Caco-2 (cell line): ENCODE data around the gene ADGRV1. TPM values are rescaled to one million over a fixed set of nuclear protein-coding genes. Genes with fewer than 3 reads are reported as not detected.

Experiments
- BruUV-seq: library from RNA; stranded (reverse); fragments of 400-500 nt; replicated peaks from 2 replicates; lab custom pipeline; 2021; lab: Mats Ljungman, UMichigan
- CTCF ChIA-PET: fragments of 300-600 bp; sonication (Branson Sonifier 250); formaldehyde crosslinking; loops from one replicate; lab custom pipeline; 2022; ENCODE audit warnings: antibody characterized with exemption; lab: Charles Lee
- POLR2A ChIA-PET: fragments of 300-600 bp; sonication (Branson Sonifier 250); formaldehyde crosslinking; loops from one replicate; lab custom pipeline; 2022; ENCODE audit warnings: antibody characterized with exemption; lab: Charles Lee
- DNase-seq, 2 experiments: peaks; one replicate each; pipeline versions ENCODE4 v3.0.0 to v3.0.0-alpha.2; 2020 to 2022
- H3K27me3 ChIP-seq: replicated peaks from 2 replicates; pipeline ENCODE4 v1.6.0; 2011; ENCODE audit warnings: low read length; ENCODE audit not compliant: control insufficient read depth, insufficient read depth
- H3K36me3 ChIP-seq: 2 replicates; pipeline ENCODE4 v1.5.1; 2011; ENCODE audit warnings: low read length; ENCODE audit not compliant: control insufficient read depth, insufficient read depth
- H3K4me1 ChIP-seq: fragments of 250-450 bp; sonication (Bioruptor Pico); 2 replicates; pipeline ENCODE4 v1.5.1; 2020; ENCODE audit warnings: mild to moderate bottlenecking
- H3K4me3 ChIP-seq: 2 replicates; pipeline ENCODE4 v1.5.1; 2011; ENCODE audit warnings: low read depth, mild to moderate bottlenecking, control low read depth, low read length
- H3K9me3 ChIP-seq: fragments of 250-450 bp; sonication (Bioruptor Pico); 2 replicates; pipeline ENCODE4 v1.5.1; 2020; ENCODE audit warnings: mild to moderate bottlenecking, moderate library complexity
- H3K27ac Mint-ChIP-seq: one replicate; pipeline ENCODE4 v1.8.0; 2022; ENCODE audit warnings: mixed read lengths; ENCODE audit not compliant: unreplicated experiment
- H3K27me3 Mint-ChIP-seq: one replicate; pipeline ENCODE4 v1.8.0; 2022; ENCODE audit warnings: mixed read lengths; ENCODE audit not compliant: insufficient read depth, unreplicated experiment
- H3K36me3 Mint-ChIP-seq: one replicate; pipeline ENCODE4 v1.8.0; 2022; ENCODE audit warnings: mild to moderate bottlenecking, mixed read lengths; ENCODE audit not compliant: insufficient read depth, unreplicated experiment
- H3K4me1 Mint-ChIP-seq: one replicate; pipeline ENCODE4 v1.8.0; 2022; ENCODE audit warnings: low read depth, mixed read lengths; ENCODE audit not compliant: unreplicated experiment
- H3K4me3 Mint-ChIP-seq: one replicate; pipeline ENCODE4 v1.8.0; 2022; ENCODE audit warnings: mild to moderate bottlenecking, moderate library complexity, mixed read lengths; ENCODE audit not compliant: unreplicated experiment
- H3K9me3 Mint-ChIP-seq: one replicate; pipeline ENCODE4 v1.8.0; 2022; ENCODE audit warnings: mixed read lengths; ENCODE audit not compliant: unreplicated experiment
- CTCF ChIP-seq, 2 experiments: fragments of 200-600 bp in 1 of 2; IDR thresholded peaks; 1 replicate in 1 of 2; 2 replicates in 1 of 2; pipeline versions ENCODE4 v1.5.1 to v1.8.0; 2011 to 2022; ENCODE audit warnings: antibody characterized with exemption in 1 of 2, control low read depth in 1 of 2, inconsistent platforms in 1 of 2, low read depth in 1 of 2, low read length in 1 of 2, mild to moderate bottlenecking in 1 of 2, moderate library complexity in 1 of 2; ENCODE audit not compliant: insufficient read depth in 1 of 2, severe bottlenecking in 1 of 2, unreplicated experiment in 1 of 2
- intact Hi-C: fragments of 100-400 bp; cut with micrococcal nuclease; formaldehyde crosslinking; loops from one replicate; pipeline ENCODE4 v1.10.0; 2022; ENCODE audit not compliant: unreplicated experiment
- total RNA-seq: library from RNA; stranded (reverse); gene quantifications from 2 replicates; pipeline ENCODE4 v1.2.3, GENCODE V29; 2022

The ADGRV1 gene
- total RNA-seq, 1 experiment from 2014 or later: 23.2 TPM

- TSS peak; percentile 57 for BruUV-seq
- ChIA-PET POLR2A (no interaction called here), CTCF (interaction anchor here (1.0 to 1.4 kb wide), 4 partner anchors 55 to 120 kb away, joined by 3 to 6 read pairs (median 4); partner anchors contain the start of genes CETN3, MBLAC2 and POLR3G)
- peak overlapping the region; percentile 51 for H3K4me3 ChIP-seq
- no peaks in the 10 kb centered on the region for H3K36me3 ChIP-seq
- DNase-seq: peak; percentile 77 to 78
- H3K9me3 ChIP-seq: no peaks in the 10 kb centered on the region
- peaks cover 8% of the 10 kb centered on the region for H3K4me1 ChIP-seq
- peak; percentile 81 to 86 for TF ChIP-seq CTCF (IDR thresholded peaks at IDR 0.05; ENCODE audit: insufficient read depth in 1 of 2, low read depth in 1 of 2, low read length in 1 of 2, severe bottlenecking in 1 of 2, unreplicated experiment in 1 of 2)
- intact Hi-C loops: loop anchor here (1.0 kb wide), 7 partner anchors 56 to 253 kb away; partner anchors contain the start of genes CETN3, MBLAC2 and POLR3G
- Mint-ChIP-seq H3K36me3 (peaks cover 7% of the 10 kb centered on the region), H3K9me3 (no peaks in the 10 kb centered on the region), H3K4me1 (peaks cover 29% of the 10 kb centered on the region), H3K27ac (peak overlapping the region; percentile 79), H3K27me3 (no peaks in the 10 kb centered on the region), H3K4me3 (peak overlapping the region; percentile 96)
- H3K27me3 ChIP-seq: no peaks in the 10 kb centered on the region
Observed at GRCh38 chr5:90529939-90530677, 28.5 kb upstream of the ADGRV1 start.

- Mint-ChIP-seq H3K4me1 (peaks cover 36% of the 10 kb centered on the region), H3K27me3 (no peaks in the 10 kb centered on the region), H3K27ac (no peak overlapping the region), H3K36me3 (peaks cover 5% of the 10 kb centered on the region), H3K9me3 (no peaks in the 10 kb centered on the region), H3K4me3 (no peak overlapping the region)
- Histone ChIP-seq H3K4me1 (peaks cover 12% of the 10 kb centered on the region), H3K27me3 (no peaks in the 10 kb centered on the region), H3K9me3 (no peaks in the 10 kb centered on the region), H3K4me3 (no peak overlapping the region), H3K36me3 (no peaks in the 10 kb centered on the region)
- no peak for TF ChIP-seq CTCF (IDR thresholded peaks at IDR 0.05; ENCODE audit: insufficient read depth in 1 of 2, low read depth in 1 of 2, low read length in 1 of 2, severe bottlenecking in 1 of 2, unreplicated experiment in 1 of 2)
- BruUV-seq: no TSS peak
- POLR2A ChIA-PET: no interaction called here
- CTCF ChIA-PET: interaction anchor here (1.3 to 1.4 kb wide), 2 partner anchors 91 to 110 kb away, joined by 3 to 4 read pairs; no protein-coding TSS in a partner anchor
- DNase-seq: no peak
- intact Hi-C loops: loop anchor here (1.0 kb wide), 4 partner anchors 73 to 145 kb away; no protein-coding TSS in a partner anchor
Observed at GRCh38 chr5:90530736-90531487, 27.7 kb upstream of the ADGRV1 start.

- TF ChIP-seq CTCF (IDR thresholded peaks at IDR 0.05; ENCODE audit: insufficient read depth in 1 of 2, low read depth in 1 of 2, low read length in 1 of 2, severe bottlenecking in 1 of 2, unreplicated experiment in 1 of 2): no peak
- H3K4me3 ChIP-seq: no peak overlapping the region
- no peaks in the 10 kb centered on the region for H3K27me3 ChIP-seq
- H3K27me3 Mint-ChIP-seq: no peaks in the 10 kb centered on the region
- no peak for DNase-seq
- H3K4me1 Mint-ChIP-seq: peaks cover 14% of the 10 kb centered on the region
- H3K27ac Mint-ChIP-seq: no peak overlapping the region
- BruUV-seq: no TSS peak
- ChIA-PET POLR2A (no interaction called here), CTCF (no interaction called here)
- H3K9me3 Mint-ChIP-seq: no peaks in the 10 kb centered on the region
- intact Hi-C loops: no loop called here
- H3K4me3 Mint-ChIP-seq: no peak overlapping the region
- no peaks in the 10 kb centered on the region for H3K9me3 ChIP-seq
- H3K36me3 Mint-ChIP-seq: peaks cover 5% of the 10 kb centered on the region
- peaks cover 17% of the 10 kb centered on the region for H3K4me1 ChIP-seq
- no peaks in the 10 kb centered on the region for H3K36me3 ChIP-seq
Observed at GRCh38 chr5:90533794-90534193, 24.8 kb upstream of the ADGRV1 start.
